GM23338 (cell line): ENCODE measurements around the gene MRE11. TPM values are rescaled to one million over a fixed set of nuclear protein-coding genes. Genes with fewer than 3 reads are reported as not detected.

Experiments used
- ATAC-seq: fragments of 200-7000 bp; cut with Tn5 transposase; 3 replicates; pipeline ENCODE4 v1.9.1; 2020
- DNase-seq: peaks from one replicate; pipeline ENCODE4 v3.0.0-alpha.2; 2015; ENCODE audit warnings: low spot score
- H2AFZ ChIP-seq: fragments of 200-600 bp; sonication (generic); 2 replicates; pipeline ENCODE4 v1.8.0; 2016; ENCODE audit warnings: antibody characterized with exemption, mild to moderate bottlenecking, moderate library complexity
- H3F3A ChIP-seq: fragments of 200-600 bp; sonication (generic); replicated peaks from 2 replicates; pipeline ENCODE4 v1.8.0; 2017; ENCODE audit warnings: antibody characterized with exemption, mixed run types, low read depth
- H3K27ac ChIP-seq: fragments of 200-600 bp; sonication (generic); 2 replicates; pipeline ENCODE4 v1.6.1; 2016; ENCODE audit warnings: low read depth
- H3K27me3 ChIP-seq: fragments of 200-600 bp; sonication (generic); 2 replicates; pipeline ENCODE4 v1.8.0; 2016; ENCODE audit warnings: mild to moderate bottlenecking, mixed run types, moderate library complexity; ENCODE audit not compliant: insufficient read depth
- H3K36me3 ChIP-seq: fragments of 200-600 bp; sonication (generic); 2 replicates; pipeline ENCODE4 v1.8.0; 2016; ENCODE audit warnings: mild to moderate bottlenecking; ENCODE audit not compliant: insufficient read depth
- H3K4me1 ChIP-seq: fragments of 200-600 bp; sonication (generic); 2 replicates; pipeline ENCODE4 v1.8.0; 2016; ENCODE audit warnings: mild to moderate bottlenecking, moderate library complexity; ENCODE audit not compliant: insufficient read depth
- H3K4me2 ChIP-seq: fragments of 200-600 bp; sonication (generic); 2 replicates; pipeline ENCODE4 v1.7.1; 2017; ENCODE audit warnings: mixed run types
- H3K4me3 ChIP-seq: fragments of 200-600 bp; sonication (generic); 2 replicates; pipeline ENCODE4 v1.6.1; 2016; ENCODE audit warnings: mixed run types
- H3K79me2 ChIP-seq: fragments of 200-600 bp; sonication (generic); replicated peaks from 2 replicates; pipeline ENCODE4 v1.8.0; 2017; ENCODE audit warnings: mild to moderate bottlenecking; ENCODE audit not compliant: insufficient read depth
- H3K9me2 ChIP-seq: fragments of 200-600 bp; sonication (generic); 2 replicates; pipeline ENCODE4 v1.8.0; 2017; ENCODE audit not compliant: insufficient read depth
- H4K20me1 ChIP-seq: fragments of 200-600 bp; sonication (generic); replicated peaks from 2 replicates; pipeline ENCODE4 v1.8.0; 2017; ENCODE audit warnings: mild to moderate bottlenecking; ENCODE audit not compliant: insufficient read depth
- H3K27ac Mint-ChIP-seq: 2 replicates; pipeline ENCODE4 v1.8.0; 2020; ENCODE audit warnings: inconsistent platforms, mild to moderate bottlenecking, moderate library complexity, mixed read lengths
- H3K27me3 Mint-ChIP-seq: 3 replicates; pipeline ENCODE4 v1.8.0; 2022; ENCODE audit warnings: low read depth, mild to moderate bottlenecking, moderate library complexity, mixed read lengths, inconsistent platforms; ENCODE audit not compliant: insufficient read depth, poor library complexity
- H3K36me3 Mint-ChIP-seq: 3 replicates; pipeline ENCODE4 v1.8.0; 2021; ENCODE audit warnings: low read depth, mild to moderate bottlenecking, inconsistent platforms, moderate library complexity, mixed read lengths
- H3K4me1 Mint-ChIP-seq: 3 replicates; pipeline ENCODE4 v1.8.0; 2020; ENCODE audit warnings: mild to moderate bottlenecking, inconsistent platforms, mixed read lengths
- H3K4me3 Mint-ChIP-seq: 3 replicates; pipeline ENCODE4 v1.8.0; 2021; ENCODE audit warnings: moderate library complexity, mild to moderate bottlenecking, inconsistent platforms, mixed read lengths
- H3K9me3 Mint-ChIP-seq: 3 replicates; pipeline ENCODE4 v1.8.0; 2020; ENCODE audit warnings: moderate library complexity, mild to moderate bottlenecking, inconsistent platforms, mixed read lengths
- JUNB ChIP-seq: IDR thresholded peaks from one replicate; pipeline ENCODE4 v1.6.1; 2016; ENCODE audit warnings: antibody characterized with exemption; ENCODE audit not compliant: unreplicated experiment
- POLR2AphosphoS5 ChIP-seq: IDR thresholded peaks from 2 replicates; pipeline ENCODE4 v1.6.1; 2016; ENCODE audit warnings: antibody characterized with exemption, low read depth
- REST ChIP-seq: IDR thresholded peaks from one replicate; pipeline ENCODE4 v1.6.1; 2018; ENCODE audit warnings: antibody characterized with exemption; ENCODE audit not compliant: unreplicated experiment
- STAT1 ChIP-seq: IDR thresholded peaks from one replicate; pipeline ENCODE4 v1.6.1; 2016; ENCODE audit warnings: antibody characterized with exemption; ENCODE audit not compliant: unreplicated experiment
- ZNF114 ChIP-seq: fragments of 250-450 bp; sonication (Bioruptor Pico); IDR thresholded peaks from 2 replicates; pipeline ENCODE4 v1.5.0; 2020; ENCODE audit warnings: mild to moderate bottlenecking, moderate library complexity
- polyA plus RNA-seq: library from polyadenylated mRNA; unstranded; fragments of >200 nt; fragmentation: Nextera tagmentation; extraction: Ambion mirVana; gene quantifications from 2 replicates; pipeline ENCODE4 v1.2.1, GENCODE V29; 2016
- total RNA-seq: library from RNA; depleted of rRNA; stranded (reverse); fragments of >200 nt; shearing (Covaris generic); gene quantifications from 2 replicates; pipeline ENCODE4 v1.2.3, GENCODE V29; 2014
- TF ChIP-seq, protein P1 (sequence below), 2 experiments: fragments of 200-600 bp in 1 of 2; sonication (generic) in 1 of 2; conservative IDR thresholded peaks; 2 replicates each; pipeline versions ENCODE4 v1.5.1 to v1.6.1; 2016 to 2017; ENCODE audit warnings: antibody characterized with exemption in 2 of 2, low read depth in 2 of 2, mild to moderate bottlenecking in 2 of 2, moderate library complexity in 1 of 2

The MRE11 gene
- total and polyA plus RNA-seq, 2 experiments from 2014 or later = 23.3 to 38.5 TPM

DNA sequence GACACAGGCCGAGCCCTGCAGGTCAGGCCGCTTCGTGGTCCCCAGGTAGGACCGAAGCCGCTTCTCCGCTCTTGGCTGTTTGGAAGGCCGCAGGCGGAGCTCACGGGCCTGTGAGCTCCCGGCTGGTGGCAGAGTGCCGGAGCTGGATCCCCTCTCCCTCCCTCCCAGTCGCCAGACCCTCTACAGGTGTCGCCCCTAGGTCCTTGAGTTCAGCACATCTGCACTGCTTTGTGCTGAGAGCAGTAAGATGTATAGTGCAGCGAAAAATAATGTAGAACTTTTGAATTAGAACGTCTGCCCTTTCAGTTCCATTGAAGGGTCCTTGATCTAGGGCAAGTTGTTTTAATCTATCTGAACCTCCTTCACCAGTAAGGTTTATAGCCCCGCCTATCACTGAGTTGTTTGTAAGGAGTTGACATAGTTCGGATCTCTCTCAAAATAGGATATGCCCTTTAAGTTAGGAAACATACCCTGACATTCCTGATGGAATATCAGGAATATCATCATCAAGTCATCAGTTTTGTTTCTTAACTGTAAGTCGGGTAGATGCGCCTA is 559 bp upstream of the MRE11 start:
- peak overlapping the region; percentile 100 for H3K27ac Mint-ChIP-seq

GRCh38 chr11:94486068-94486467 is 7.6 kb downstream of the MRE11 start:
- H3K36me3 Mint-ChIP-seq = peaks cover 50% of the 10 kb centered on the region

More for the DNA sequence above, 559 bp upstream of the MRE11 start:
- Histone ChIP-seq H2AFZ (no peak overlapping the region; the same call in 1 of the 2 replicates), H3K79me2 (peaks cover 27% of the 10 kb centered on the region), H3K27me3 (no peaks in the 10 kb centered on the region), H3F3A (no peaks in the 10 kb centered on the region), H3K36me3 (no peaks in the 10 kb centered on the region), H3K4me3 (peak overlapping the region; percentile 61), H4K20me1 (no peaks in the 10 kb centered on the region), H3K27ac (peak overlapping the region; percentile 71; the same call in 1 of the 2 replicates), H3K4me2 (peak overlapping the region; percentile 85), H3K9me2 (no peaks in the 10 kb centered on the region), H3K4me1 (peaks cover 12% of the 10 kb centered on the region; the same call in 1 of the 2 replicates)
- peaks cover 15% of the 10 kb centered on the region for H3K36me3 Mint-ChIP-seq
- H3K27me3 Mint-ChIP-seq = no peaks in the 10 kb centered on the region
- H3K4me3 Mint-ChIP-seq = peak overlapping the region; percentile 98
- TF ChIP-seq STAT1 (no peak), JUNB (no peak), POLR2AphosphoS5 (no peak), ZNF114 (CRISPR knock-in tag) (no peak)
- TF ChIP-seq, protein P1, sequence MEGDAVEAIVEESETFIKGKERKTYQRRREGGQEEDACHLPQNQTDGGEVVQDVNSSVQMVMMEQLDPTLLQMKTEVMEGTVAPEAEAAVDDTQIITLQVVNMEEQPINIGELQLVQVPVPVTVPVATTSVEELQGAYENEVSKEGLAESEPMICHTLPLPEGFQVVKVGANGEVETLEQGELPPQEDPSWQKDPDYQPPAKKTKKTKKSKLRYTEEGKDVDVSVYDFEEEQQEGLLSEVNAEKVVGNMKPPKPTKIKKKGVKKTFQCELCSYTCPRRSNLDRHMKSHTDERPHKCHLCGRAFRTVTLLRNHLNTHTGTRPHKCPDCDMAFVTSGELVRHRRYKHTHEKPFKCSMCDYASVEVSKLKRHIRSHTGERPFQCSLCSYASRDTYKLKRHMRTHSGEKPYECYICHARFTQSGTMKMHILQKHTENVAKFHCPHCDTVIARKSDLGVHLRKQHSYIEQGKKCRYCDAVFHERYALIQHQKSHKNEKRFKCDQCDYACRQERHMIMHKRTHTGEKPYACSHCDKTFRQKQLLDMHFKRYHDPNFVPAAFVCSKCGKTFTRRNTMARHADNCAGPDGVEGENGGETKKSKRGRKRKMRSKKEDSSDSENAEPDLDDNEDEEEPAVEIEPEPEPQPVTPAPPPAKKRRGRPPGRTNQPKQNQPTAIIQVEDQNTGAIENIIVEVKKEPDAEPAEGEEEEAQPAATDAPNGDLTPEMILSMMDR (conservative IDR thresholded peaks at IDR 0.05; ENCODE audit: low read depth in 2 of 2) = no peak
- no peaks in the 10 kb centered on the region for H3K9me3 Mint-ChIP-seq
- peak; percentile 83 for ATAC-seq
- no peak for DNase-seq
- H3K4me1 Mint-ChIP-seq = peaks cover 9% of the 10 kb centered on the region; the same call in 1 of the 3 replicates

More at GRCh38 chr11:94486068-94486467, 7.6 kb downstream of the MRE11 start:
- Histone ChIP-seq H3F3A (no peaks in the 10 kb centered on the region), H3K4me3 (no peak overlapping the region), H3K36me3 (peaks cover 8% of the 10 kb centered on the region; the same call in 1 of the 2 replicates), H3K4me1 (no peaks in the 10 kb centered on the region), H4K20me1 (no peaks in the 10 kb centered on the region), H3K27ac (no peak overlapping the region), H3K4me2 (no peak overlapping the region), H3K9me2 (no peaks in the 10 kb centered on the region), H3K27me3 (no peaks in the 10 kb centered on the region), H3K79me2 (peaks cover under 1% of the 10 kb centered on the region; the same call in 1 of the 2 replicates), H2AFZ (no peak overlapping the region)
- no peak for TF ChIP-seq REST
- Mint-ChIP-seq H3K27ac (no peak overlapping the region), H3K27me3 (no peaks in the 10 kb centered on the region), H3K4me1 (no peaks in the 10 kb centered on the region), H3K4me3 (no peak overlapping the region), H3K9me3 (no peaks in the 10 kb centered on the region)
- no peak for DNase-seq
- no peak for ATAC-seq
